ENCODE measurements around the gene AGBL5. TPM values are rescaled to one million over a fixed set of nuclear protein-coding genes. Genes with fewer than 3 reads are reported as not detected.

The AGBL5 gene
- polyA plus RNA-seq, 1 donor (not counting 4 experiments of a cell fraction or from before 2014, with no cell fraction given), result 25.5 TPM

Other genes with a start within 250 kb of the AGBL5 start
- not detected in 3 replicates for gene DPYSL5, start 203.5 kb upstream of the AGBL5 start, polyA plus RNA-seq
- 12.6 to 16.5 TPM (median 15.0 TPM) in 3 replicates for gene MAPRE3, start 81.0 kb upstream of the AGBL5 start, polyA plus RNA-seq
- 28.7 to 65.8 TPM (median 38.0 TPM) in 3 replicates for gene TMEM214, start 18.7 kb upstream of the AGBL5 start, polyA plus RNA-seq
- gene OST4, start 20.0 kb downstream of the AGBL5 start, polyA plus RNA-seq, result 393 to 636 TPM (median 541 TPM) in 3 replicates
- gene EMILIN1, start 26.9 kb downstream of the AGBL5 start, polyA plus RNA-seq, result 0.01 to 0.06 TPM (median 0.03 TPM) in 3 replicates
- gene KHK, start 35.1 kb downstream of the AGBL5 start, polyA plus RNA-seq, result 0.06 to 0.36 TPM (median 0.21 TPM) in 3 replicates
- 1.1 to 1.4 TPM (median 1.3 TPM) in 3 replicates for gene CGREF1, start 67.5 kb downstream of the AGBL5 start, polyA plus RNA-seq
- gene ABHD1, start 72.1 kb downstream of the AGBL5 start, polyA plus RNA-seq, result not detected in 3 replicates
- gene PREB, start 83.0 kb downstream of the AGBL5 start, polyA plus RNA-seq, result 48.7 to 51.0 TPM (median 50.9 TPM) in 3 replicates
- gene PRR30, start 87.7 kb downstream of the AGBL5 start, polyA plus RNA-seq, result not detected in 3 replicates
- not detected in 3 replicates for gene TCF23, start 97.3 kb downstream of the AGBL5 start, polyA plus RNA-seq
- 154 to 168 TPM (median 156 TPM) in 3 replicates for gene ATRAID, start 160.4 kb downstream of the AGBL5 start, polyA plus RNA-seq
- gene SLC5A6, start 160.6 kb downstream of the AGBL5 start, polyA plus RNA-seq, result 55.1 to 72.3 TPM (median 60.4 TPM) in 3 replicates
- 17.1 to 33.3 TPM (median 21.0 TPM) in 3 replicates for gene CAD, start 165.7 kb downstream of the AGBL5 start, polyA plus RNA-seq
- not detected in 3 replicates for gene SLC30A3, start 211.4 kb downstream of the AGBL5 start, polyA plus RNA-seq
- gene DNAJC5G, start 223.8 kb downstream of the AGBL5 start, polyA plus RNA-seq, result not detected in 3 replicates
- not detected in 3 replicates for gene TRIM54, start 230.8 kb downstream of the AGBL5 start, polyA plus RNA-seq